ENCODE data around the gene TLE6.

GRCh38 chr19:3014135-3014534 lies 36.8 kb downstream of the TLE6 start:
- TF ChIP-seq CTCF (conservative IDR thresholded peaks at IDR 0.05) (no peak), EZH2 (IDR thresholded peaks at IDR 0.05; ENCODE audit: low read depth) (no peak)

All from PC-9 (cell line).